ENCODE data around the gene ASMT.
"Not testable (repeated sequence)": the region's sequence is repeated elsewhere in the genome, so short reads cannot be mapped to it uniquely, and the experiment has no call there.

The ASMT gene

GRCh38 chrX:1599791-1600405, 15.0 kb upstream of the ASMT start:
- in situ Hi-C loops (cut with HindIII; ENCODE audit: low pct_unique_long_range_greater_than_20kb, low sequenced_read_pairs), result no loop called here
- no peak for DNase-seq (ENCODE audit: low read depth in 1 of 2, low spot score in 1 of 2)
- TF ChIP-seq JUND (IDR thresholded peaks at IDR 0.05; ENCODE audit: low read depth), result no peak

DNA sequence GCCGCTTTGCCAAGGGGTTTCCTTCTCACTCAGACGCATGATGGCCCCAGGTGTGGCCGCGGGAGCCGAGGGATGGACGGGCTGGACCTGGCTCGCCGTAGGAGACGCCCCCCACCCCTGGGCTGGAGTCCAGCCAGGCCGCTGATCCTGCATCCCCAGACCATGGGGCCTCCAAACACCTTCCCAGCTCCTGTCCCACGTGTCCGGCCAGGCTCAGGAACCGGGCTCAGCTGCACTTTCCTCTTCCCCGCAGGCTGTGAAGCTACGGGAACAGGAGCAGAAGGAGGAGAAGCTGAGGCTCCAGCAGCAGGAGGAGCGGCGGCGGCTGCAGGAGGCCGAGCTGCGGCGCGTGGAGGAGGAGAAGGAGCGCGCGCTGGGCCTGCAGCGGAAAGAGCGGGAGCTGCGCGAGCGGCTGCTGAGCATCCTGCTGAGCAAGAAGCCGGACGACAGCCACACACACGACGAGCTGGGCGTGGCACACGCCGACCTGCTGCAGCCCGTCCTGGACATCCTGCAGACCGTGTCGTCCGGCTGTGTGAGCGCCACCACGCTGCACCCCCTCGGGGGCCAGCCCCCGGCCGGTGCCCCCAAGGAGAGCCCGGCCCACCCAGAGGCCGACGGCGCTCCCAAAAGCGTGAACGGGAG, 14.3 kb upstream of the ASMT start:
- DNase-seq (ENCODE audit: low read depth in 1 of 2, low spot score in 1 of 2), result no peak
- TF ChIP-seq JUND (IDR thresholded peaks at IDR 0.05; ENCODE audit: low read depth), result no peak
- in situ Hi-C loops (cut with HindIII; ENCODE audit: low pct_unique_long_range_greater_than_20kb, low sequenced_read_pairs), result no loop called here

DNA sequence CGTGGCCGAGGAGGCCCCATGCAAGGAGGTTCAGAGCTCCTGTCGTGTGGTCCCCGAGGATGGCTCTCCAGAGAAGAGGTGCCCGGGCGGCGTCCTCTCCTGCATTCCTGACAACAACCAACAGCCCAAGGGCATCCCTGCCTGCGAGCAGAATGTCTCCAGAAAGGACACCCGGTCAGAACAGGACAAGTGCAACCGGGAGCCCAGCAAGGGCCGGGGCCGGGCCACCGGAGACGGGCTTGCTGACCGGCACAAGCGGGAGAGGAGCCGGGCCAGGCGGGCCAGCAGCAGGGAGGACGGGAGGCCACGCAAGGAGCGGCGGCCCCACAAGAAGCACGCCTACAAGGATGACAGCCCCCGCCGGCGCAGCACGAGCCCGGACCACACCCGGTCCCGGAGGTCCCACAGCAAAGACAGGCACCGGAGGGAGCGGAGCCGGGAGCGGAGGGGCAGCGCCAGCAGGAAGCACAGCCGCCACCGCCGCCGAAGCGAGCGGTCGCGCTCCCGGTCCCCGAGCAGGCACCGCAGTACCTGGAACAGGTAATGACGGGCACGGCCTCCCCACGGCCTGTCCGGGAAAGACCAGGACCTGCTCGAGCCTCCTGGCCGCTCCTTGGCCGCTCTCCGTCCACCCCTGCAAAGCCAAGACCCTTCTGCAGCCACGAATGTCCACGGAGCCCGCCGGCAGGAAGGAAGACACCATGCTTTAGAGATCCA, 13.7 kb upstream of the ASMT start:
- in situ Hi-C loops (cut with HindIII; ENCODE audit: low pct_unique_long_range_greater_than_20kb, low sequenced_read_pairs), result no loop called here
- no peak for DNase-seq (ENCODE audit: low read depth in 1 of 2, low spot score in 1 of 2)
- no peak for TF ChIP-seq JUND (IDR thresholded peaks at IDR 0.05; ENCODE audit: low read depth)

DNA sequence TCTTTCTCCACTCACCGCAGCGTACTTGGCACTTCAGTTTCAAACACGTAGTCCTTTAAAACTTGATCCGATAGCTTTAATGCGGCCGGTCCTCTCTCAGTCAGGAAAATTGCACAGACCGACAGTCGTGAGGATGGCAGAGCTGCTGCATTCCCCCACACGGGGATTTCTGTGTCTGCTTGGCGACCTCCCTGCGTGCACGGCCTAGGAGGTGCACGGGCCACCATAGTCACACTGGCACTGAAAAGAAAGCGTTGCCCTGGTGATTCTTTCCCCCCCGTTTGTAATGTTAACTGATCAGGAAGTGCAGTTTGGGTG, 13.1 kb upstream of the ASMT start:
- in situ Hi-C loops (cut with HindIII; ENCODE audit: low pct_unique_long_range_greater_than_20kb, low sequenced_read_pairs), result no loop called here
- no peak for TF ChIP-seq JUND (IDR thresholded peaks at IDR 0.05; ENCODE audit: low read depth)
- no peak for DNase-seq (ENCODE audit: low read depth in 1 of 2, low spot score in 1 of 2)

GRCh38 chrX:1602299-1602698, 12.6 kb upstream of the ASMT start:
- in situ Hi-C loops (cut with HindIII; ENCODE audit: low pct_unique_long_range_greater_than_20kb, low sequenced_read_pairs), result no loop called here
- TF ChIP-seq JUND (IDR thresholded peaks at IDR 0.05; ENCODE audit: low read depth), result no peak
- DNase-seq (ENCODE audit: low read depth in 1 of 2, low spot score in 1 of 2), result no peak

DNA sequence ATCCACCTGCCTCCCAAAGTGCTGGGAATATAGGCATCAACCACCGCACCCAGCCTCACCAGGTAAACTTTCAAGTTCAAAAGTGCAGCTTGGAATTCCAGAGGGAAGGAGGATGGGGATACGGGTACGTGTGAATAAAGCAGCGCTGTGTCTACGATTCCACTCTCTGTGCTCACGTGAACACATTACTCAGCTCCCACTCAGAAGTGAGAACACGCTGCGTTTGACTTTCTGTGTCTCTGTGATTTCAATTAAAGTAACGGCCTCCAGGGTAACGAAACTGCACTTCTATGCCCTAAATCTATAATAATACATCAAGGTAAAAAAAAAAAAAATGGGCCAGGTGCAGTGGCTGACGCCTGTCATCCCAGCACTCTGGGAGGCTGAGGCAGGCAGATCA, 8.4 kb upstream of the ASMT start:
- no peak for TF ChIP-seq JUND (IDR thresholded peaks at IDR 0.05; ENCODE audit: low read depth)
- in situ Hi-C loops (cut with HindIII; ENCODE audit: low pct_unique_long_range_greater_than_20kb, low sequenced_read_pairs), result no loop called here
- DNase-seq (ENCODE audit: low read depth in 1 of 2, low spot score in 1 of 2), result no peak

- no peak for DNase-seq (ENCODE audit: low read depth in 1 of 2, low spot score in 1 of 2)
- in situ Hi-C loops (cut with HindIII; ENCODE audit: low pct_unique_long_range_greater_than_20kb, low sequenced_read_pairs), result no loop called here
- no peak for TF ChIP-seq JUND (IDR thresholded peaks at IDR 0.05; ENCODE audit: low read depth)
Observed at GRCh38 chrX:1609311-1609710, 5.5 kb upstream of the ASMT start.

GRCh38 chrX:1609762-1610161, 5.1 kb upstream of the ASMT start:
- in situ Hi-C loops (cut with HindIII; ENCODE audit: low pct_unique_long_range_greater_than_20kb, low sequenced_read_pairs), result no loop called here

GRCh38 chrX:1610166-1610565, 4.7 kb upstream of the ASMT start:
- in situ Hi-C loops (cut with HindIII; ENCODE audit: low pct_unique_long_range_greater_than_20kb, low sequenced_read_pairs), result no loop called here
- DNase-seq (ENCODE audit: low read depth in 1 of 2, low spot score in 1 of 2), result no peak

More at GRCh38 chrX:1609762-1610161, 5.1 kb upstream of the ASMT start:
- TF ChIP-seq JUND (IDR thresholded peaks at IDR 0.05; ENCODE audit: low read depth), result no peak
- DNase-seq (ENCODE audit: low read depth in 1 of 2, low spot score in 1 of 2), result no peak

DNA sequence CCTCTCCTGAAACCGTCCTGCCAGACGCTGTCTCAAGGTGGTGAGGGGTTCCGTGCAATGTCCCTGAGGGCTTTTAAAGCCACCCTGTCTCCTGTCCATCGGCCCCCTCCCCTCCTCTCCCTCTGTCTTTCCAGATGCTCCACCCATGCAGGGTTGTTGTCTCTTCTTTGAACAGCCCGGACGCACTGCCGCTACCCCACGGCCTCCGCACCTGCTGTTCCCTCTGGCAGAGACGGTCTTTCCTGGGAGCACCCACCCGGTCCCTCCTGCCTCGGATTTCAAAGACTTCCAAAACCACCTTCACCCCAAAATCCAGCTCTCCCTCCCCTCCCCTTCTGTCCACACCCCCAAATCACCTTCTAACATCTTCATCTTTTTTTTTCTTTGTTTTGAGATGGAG, 4.1 kb upstream of the ASMT start:
- TF ChIP-seq JUND (IDR thresholded peaks at IDR 0.05; ENCODE audit: low read depth), result no peak
- no peak for DNase-seq (ENCODE audit: low read depth in 1 of 2, low spot score in 1 of 2)
- in situ Hi-C loops (cut with HindIII; ENCODE audit: low pct_unique_long_range_greater_than_20kb, low sequenced_read_pairs), result no loop called here

More at GRCh38 chrX:1610166-1610565, 4.7 kb upstream of the ASMT start:
- no peak for TF ChIP-seq JUND (IDR thresholded peaks at IDR 0.05; ENCODE audit: low read depth)

GRCh38 chrX:1612641-1613286, 2.1 kb upstream of the ASMT start:
- DNase-seq (ENCODE audit: low read depth in 1 of 2, low spot score in 1 of 2), result no peak
- in situ Hi-C loops (cut with HindIII; ENCODE audit: low pct_unique_long_range_greater_than_20kb, low sequenced_read_pairs), result no loop called here
- no peak for TF ChIP-seq JUND (IDR thresholded peaks at IDR 0.05; ENCODE audit: low read depth)

DNA sequence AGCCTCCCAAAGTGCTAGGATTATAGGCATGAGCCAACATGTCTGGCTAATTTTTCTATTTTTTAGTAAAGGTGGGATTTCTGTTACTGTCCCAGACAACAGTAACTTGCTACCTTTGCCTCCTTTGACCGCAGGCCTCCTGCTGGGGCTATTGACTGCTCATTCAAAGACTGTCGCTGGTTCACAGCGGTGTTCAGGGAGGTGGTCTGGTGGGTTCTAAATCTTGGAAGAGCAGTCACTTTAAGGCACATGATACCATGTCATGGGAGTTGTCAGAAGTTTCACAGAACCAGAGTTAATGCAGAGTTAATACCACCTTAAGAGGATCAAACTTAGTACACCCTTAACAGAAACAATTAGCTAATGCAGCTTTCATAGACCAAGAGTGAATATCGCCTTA, 3.8 kb downstream of the ASMT start:
- DNase-seq (ENCODE audit: low read depth in 1 of 2, low spot score in 1 of 2), result no peak
- TF ChIP-seq JUND (IDR thresholded peaks at IDR 0.05; ENCODE audit: low read depth), result no peak
- in situ Hi-C loops (cut with HindIII; ENCODE audit: low pct_unique_long_range_greater_than_20kb, low sequenced_read_pairs), result no loop called here

- TF ChIP-seq JUND (IDR thresholded peaks at IDR 0.05; ENCODE audit: low read depth), result no peak
- in situ Hi-C loops (cut with HindIII; ENCODE audit: low pct_unique_long_range_greater_than_20kb, low sequenced_read_pairs), result no loop called here
- no peak for DNase-seq (ENCODE audit: low read depth in 1 of 2, low spot score in 1 of 2)
Observed at GRCh38 chrX:1623691-1624090, 8.8 kb downstream of the ASMT start.

DNA sequence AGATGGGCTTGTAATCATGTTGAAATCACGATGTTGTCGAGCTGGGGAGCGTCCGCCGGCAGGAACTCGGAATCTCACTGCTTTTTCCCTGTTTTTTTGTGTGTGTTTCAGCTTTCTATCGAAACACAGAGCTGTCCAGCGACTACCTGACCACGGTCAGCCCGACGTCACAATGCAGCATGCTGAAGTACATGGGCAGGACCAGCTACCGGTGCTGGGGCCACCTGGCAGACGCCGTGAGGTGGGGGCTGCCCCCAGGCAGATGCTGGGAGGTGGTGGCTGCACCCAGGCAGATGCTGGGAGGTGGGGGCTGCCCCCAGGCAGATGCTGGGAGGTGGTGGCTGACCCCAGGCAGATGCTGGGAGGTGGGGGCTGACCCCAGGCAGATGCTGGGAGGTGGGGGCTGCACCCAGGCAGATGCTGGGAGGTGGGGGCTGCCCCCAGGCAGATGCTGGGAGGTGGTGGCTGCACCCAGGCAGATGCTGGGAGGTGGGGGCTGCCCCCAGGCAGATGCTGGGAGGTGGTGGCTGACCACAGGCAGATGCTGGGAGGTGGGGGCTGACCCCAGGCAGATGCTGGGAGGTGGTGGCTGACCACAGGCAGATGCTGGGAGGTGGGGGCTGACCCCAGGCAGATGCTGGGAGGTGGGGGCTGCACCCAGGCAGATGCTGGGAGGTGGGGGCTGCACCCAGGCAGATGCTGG, 9.4 kb downstream of the ASMT start:
- not testable (repeated sequence) for DNase-seq (ENCODE audit: low read depth in 1 of 2, low spot score in 1 of 2)

DNA sequence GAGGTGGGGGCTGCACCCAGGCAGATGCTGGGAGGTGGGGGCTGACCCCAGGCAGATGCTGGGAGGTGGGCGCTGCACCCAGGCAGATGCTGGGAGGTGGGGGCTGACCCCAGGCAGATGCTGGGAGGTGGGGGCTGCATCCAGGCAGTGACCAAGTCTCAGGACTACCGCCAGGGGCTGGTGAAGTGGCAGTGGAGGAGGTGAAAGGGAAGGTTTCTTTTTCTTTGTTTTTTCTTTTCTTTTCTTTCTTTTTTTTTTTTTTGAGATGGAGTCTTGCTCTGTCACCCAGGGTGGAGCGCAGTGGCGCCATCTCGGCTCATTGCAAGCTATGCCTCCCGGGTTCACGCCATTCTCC, 10.0 kb downstream of the ASMT start:
- in situ Hi-C loops (cut with HindIII; ENCODE audit: low pct_unique_long_range_greater_than_20kb, low sequenced_read_pairs); DNase-seq (ENCODE audit: low read depth in 1 of 2, low spot score in 1 of 2): not testable (repeated sequence)

More for the DNA sequence above, 9.4 kb downstream of the ASMT start:
- in situ Hi-C loops (cut with HindIII; ENCODE audit: low pct_unique_long_range_greater_than_20kb, low sequenced_read_pairs), result not testable (repeated sequence)
